MM.1S (cell line): ENCODE measurements around the gene TBC1D10B.
A peak's percentile ranks its signal among the peaks of the same experiment; 100 is the strongest.

ENCODE experiments used
- DNase-seq: peaks from one replicate; pipeline ENCODE4 v3.0.0-alpha.2; 2015
- H2AFZ ChIP-seq: fragments of 300-600 bp; sonication (generic); 2 replicates; pipeline ENCODE4 v1.6.0; 2016; ENCODE audit warnings: antibody characterized with exemption, low read length
- H3F3A ChIP-seq: fragments of 300-600 bp; sonication (generic); 2 replicates; pipeline ENCODE4 v1.6.1; 2016; ENCODE audit warnings: mild to moderate bottlenecking, antibody characterized with exemption, low read length, moderate library complexity, mixed read lengths; ENCODE audit not compliant: insufficient read depth
- H3K27ac ChIP-seq: fragments of 300-600 bp; sonication (generic); 2 replicates; pipeline ENCODE4 v1.5.1; 2016; ENCODE audit warnings: mild to moderate bottlenecking, low read length
- H3K27me3 ChIP-seq: fragments of 300-600 bp; sonication (generic); replicated peaks from 2 replicates; pipeline ENCODE4 v1.6.0; 2016; ENCODE audit warnings: low read length; ENCODE audit not compliant: insufficient read depth
- H3K36me3 ChIP-seq: fragments of 300-600 bp; sonication (generic); replicated peaks from 2 replicates; pipeline ENCODE4 v1.6.1; 2016; ENCODE audit warnings: mild to moderate bottlenecking, low read length, mixed read lengths; ENCODE audit not compliant: insufficient read depth
- H3K4me1 ChIP-seq: fragments of 300-600 bp; sonication (generic); 2 replicates; pipeline ENCODE4 v1.6.1; 2016; ENCODE audit warnings: low read length, mixed read lengths
- H3K4me2 ChIP-seq: fragments of 300-600 bp; sonication (generic); 2 replicates; pipeline ENCODE4 v1.6.0; 2016; ENCODE audit warnings: low read depth, low read length
- H3K4me3 ChIP-seq: fragments of 300-600 bp; sonication (generic); 2 replicates; pipeline ENCODE4 v1.5.1; 2016; ENCODE audit warnings: low read length, mixed read lengths
- H3K79me2 ChIP-seq: fragments of 300-600 bp; sonication (generic); 2 replicates; pipeline ENCODE4 v1.6.1; 2016; ENCODE audit warnings: mixed run types, low read length, mixed read lengths
- H3K9ac ChIP-seq: fragments of 300-600 bp; sonication (generic); 2 replicates; pipeline ENCODE4 v1.6.1; 2016; ENCODE audit warnings: low read length, mixed read lengths
- H3K9me2 ChIP-seq: fragments of 300-600 bp; sonication (generic); replicated peaks from 2 replicates; pipeline ENCODE4 v1.6.1; 2016; ENCODE audit warnings: mild to moderate bottlenecking, low read length, mixed read lengths; ENCODE audit not compliant: insufficient read depth
- H3K9me3 ChIP-seq: fragments of 300-600 bp; sonication (generic); replicated peaks from 2 replicates; pipeline ENCODE4 v1.6.1; 2016; ENCODE audit warnings: mild to moderate bottlenecking, low read length, mixed read lengths; ENCODE audit not compliant: insufficient read depth
- H4K20me1 ChIP-seq: fragments of 300-600 bp; sonication (generic); 2 replicates; pipeline ENCODE4 v1.6.1; 2016; ENCODE audit warnings: mild to moderate bottlenecking, low read length, moderate library complexity, mixed read lengths; ENCODE audit not compliant: insufficient read depth
- EZH2 ChIP-seq: fragments of 300-600 bp; sonication (generic); optimal IDR thresholded peaks from 2 replicates; pipeline ENCODE3; 2017; ENCODE audit warnings: low read depth, mild to moderate bottlenecking, antibody characterized with exemption, low read length, mixed read lengths
- EZH2phosphoT487 ChIP-seq: fragments of 300-600 bp; sonication (generic); IDR thresholded peaks from 2 replicates; pipeline ENCODE4 v1.6.1; 2018; ENCODE audit warnings: antibody characterized with exemption, low read length
- TF ChIP-seq, protein P1 (sequence below): fragments of 300-600 bp; sonication (generic); IDR thresholded peaks from 2 replicates; pipeline ENCODE4 v1.5.1; 2016; ENCODE audit warnings: antibody characterized with exemption, low read length, mixed read lengths

Gene TBC1D10B

DNA sequence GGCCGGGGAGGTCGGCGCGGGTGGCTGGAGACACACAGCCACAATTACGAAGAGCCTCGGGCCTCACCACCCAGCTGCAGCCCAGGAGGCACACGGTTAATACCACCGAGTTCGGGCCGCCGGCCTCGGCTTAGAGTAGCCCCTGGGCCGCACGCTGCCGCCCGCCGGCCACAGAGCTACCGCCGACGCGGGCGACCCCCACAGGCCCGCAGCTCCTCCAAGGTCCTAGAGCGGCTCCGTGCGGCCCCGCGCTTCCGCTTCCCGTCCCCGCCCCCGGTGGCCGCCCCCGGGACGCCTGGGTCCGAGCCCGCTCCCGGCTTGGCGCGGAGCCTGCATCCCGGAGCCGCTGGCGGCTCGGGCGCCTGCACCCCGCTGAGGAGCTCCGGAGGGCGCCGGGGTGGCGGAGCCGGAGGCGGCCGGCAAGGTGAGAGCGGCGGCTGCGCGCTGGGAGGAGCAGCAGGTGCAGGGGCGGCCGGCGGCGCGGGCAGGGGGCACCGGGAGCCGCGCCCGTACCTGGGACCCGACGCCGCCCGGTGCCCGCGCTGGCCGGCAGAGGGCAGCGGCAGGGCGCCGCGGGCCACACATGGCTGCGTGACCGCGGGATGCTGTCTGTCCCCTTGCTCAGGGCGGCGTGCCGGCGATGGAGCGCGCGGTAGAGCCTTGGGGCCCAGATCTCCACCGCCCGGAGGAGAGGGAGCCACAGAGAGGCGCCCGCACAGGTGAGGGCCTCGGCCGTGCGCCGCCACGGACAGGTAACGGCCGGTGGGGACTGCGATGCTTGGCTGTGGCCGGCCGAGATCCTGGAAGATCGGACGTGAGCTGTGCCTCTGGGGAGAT lies 25.1 kb upstream of the TBC1D10B start, which contains the start of gene ZNF48:
ZNF48 (plus strand) TSS at position 266 of the 837 bp plus-strand sequence; CDS start at position 641, 375 bp downstream.
- Histone ChIP-seq H3K9me3 (no peaks in the 10 kb centered on the region), H3K27me3 (no peaks in the 10 kb centered on the region), H3K27ac (peak within 1 kb of the TSS; percentile 28; the same call in 1 of the 2 replicates), H4K20me1 (no peaks in the 10 kb centered on the region), H3K79me2 (peaks cover 25% of the 10 kb centered on the region), H3K9me2 (no peaks in the 10 kb centered on the region), H2AFZ (peak within 1 kb of the TSS; percentile 91), H3K36me3 (0 out of 2 replicates have a peak, but pooled peaks cover 2% of the 10 kb centered on the region), H3F3A (peaks cover 28% of the 10 kb centered on the region), H3K9ac (peak within 1 kb of the TSS; percentile 76), H3K4me2 (peak within 1 kb of the TSS; percentile 87), H3K4me1 (0 out of 2 replicates have a peak, but pooled peaks cover 4% of the 10 kb centered on the region), H3K4me3 (peak within 1 kb of the TSS; percentile 97)
- peak; percentile 88 for DNase-seq
- TF ChIP-seq, protein P1, sequence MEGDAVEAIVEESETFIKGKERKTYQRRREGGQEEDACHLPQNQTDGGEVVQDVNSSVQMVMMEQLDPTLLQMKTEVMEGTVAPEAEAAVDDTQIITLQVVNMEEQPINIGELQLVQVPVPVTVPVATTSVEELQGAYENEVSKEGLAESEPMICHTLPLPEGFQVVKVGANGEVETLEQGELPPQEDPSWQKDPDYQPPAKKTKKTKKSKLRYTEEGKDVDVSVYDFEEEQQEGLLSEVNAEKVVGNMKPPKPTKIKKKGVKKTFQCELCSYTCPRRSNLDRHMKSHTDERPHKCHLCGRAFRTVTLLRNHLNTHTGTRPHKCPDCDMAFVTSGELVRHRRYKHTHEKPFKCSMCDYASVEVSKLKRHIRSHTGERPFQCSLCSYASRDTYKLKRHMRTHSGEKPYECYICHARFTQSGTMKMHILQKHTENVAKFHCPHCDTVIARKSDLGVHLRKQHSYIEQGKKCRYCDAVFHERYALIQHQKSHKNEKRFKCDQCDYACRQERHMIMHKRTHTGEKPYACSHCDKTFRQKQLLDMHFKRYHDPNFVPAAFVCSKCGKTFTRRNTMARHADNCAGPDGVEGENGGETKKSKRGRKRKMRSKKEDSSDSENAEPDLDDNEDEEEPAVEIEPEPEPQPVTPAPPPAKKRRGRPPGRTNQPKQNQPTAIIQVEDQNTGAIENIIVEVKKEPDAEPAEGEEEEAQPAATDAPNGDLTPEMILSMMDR: peak; percentile 22; the same call in 1 of the 2 replicates
- TF ChIP-seq EZH2: no peak

DNA sequence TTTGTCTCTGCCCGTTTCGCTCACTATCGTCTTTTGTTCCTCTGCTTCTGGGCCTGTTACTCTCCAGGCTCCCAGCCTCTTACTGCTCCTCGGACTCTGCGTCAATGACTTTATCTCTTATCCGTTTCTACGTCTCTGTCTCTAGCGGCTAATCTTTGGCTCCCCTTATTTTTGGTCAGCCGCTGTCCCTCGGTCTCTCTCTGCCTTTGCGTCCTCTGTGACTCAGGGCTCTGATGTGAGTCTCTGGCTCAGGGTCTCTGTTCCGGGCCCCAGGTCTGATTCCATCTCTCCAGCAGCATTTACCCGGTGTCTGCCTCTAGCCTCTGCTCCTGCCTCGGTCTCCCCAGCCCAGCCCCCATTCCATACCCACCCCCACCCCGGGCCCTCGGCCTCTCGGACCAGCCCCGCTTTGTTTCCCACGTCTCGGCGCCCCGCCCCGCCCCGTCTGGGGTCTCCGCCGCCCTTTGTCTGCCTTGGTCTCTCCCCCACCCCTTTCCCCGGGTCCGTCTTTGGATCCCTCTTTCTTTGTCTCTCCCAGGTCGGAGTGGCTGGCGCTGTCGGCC lies 24.4 kb upstream of the TBC1D10B start:
- peaks cover 25% of the 10 kb centered on the region for H3K79me2 ChIP-seq
- H3K36me3 ChIP-seq: 0 out of 2 replicates have a peak, but pooled peaks cover 2% of the 10 kb centered on the region
- peak overlapping the region; percentile 97 for H3K4me3 ChIP-seq
- H3F3A ChIP-seq: peaks cover 21% of the 10 kb centered on the region
- H3K27me3 ChIP-seq: no peaks in the 10 kb centered on the region
- no peak for DNase-seq
- no peaks in the 10 kb centered on the region for H3K9me2 ChIP-seq
- H3K9me3 ChIP-seq: no peaks in the 10 kb centered on the region
- peak overlapping the region; percentile 61; the same call in 1 of the 2 replicates for H3K9ac ChIP-seq
- peak overlapping the region; percentile 91 for H2AFZ ChIP-seq
- no peaks in the 10 kb centered on the region for H4K20me1 ChIP-seq
- peak overlapping the region; percentile 86 for H3K4me2 ChIP-seq
- TF ChIP-seq, protein P1: no peak
- TF ChIP-seq EZH2 (no peak), EZH2phosphoT487 (no peak)
- H3K27ac ChIP-seq: no peak overlapping the region
- 0 out of 2 replicates have a peak, but pooled peaks cover 4% of the 10 kb centered on the region for H3K4me1 ChIP-seq

DNA sequence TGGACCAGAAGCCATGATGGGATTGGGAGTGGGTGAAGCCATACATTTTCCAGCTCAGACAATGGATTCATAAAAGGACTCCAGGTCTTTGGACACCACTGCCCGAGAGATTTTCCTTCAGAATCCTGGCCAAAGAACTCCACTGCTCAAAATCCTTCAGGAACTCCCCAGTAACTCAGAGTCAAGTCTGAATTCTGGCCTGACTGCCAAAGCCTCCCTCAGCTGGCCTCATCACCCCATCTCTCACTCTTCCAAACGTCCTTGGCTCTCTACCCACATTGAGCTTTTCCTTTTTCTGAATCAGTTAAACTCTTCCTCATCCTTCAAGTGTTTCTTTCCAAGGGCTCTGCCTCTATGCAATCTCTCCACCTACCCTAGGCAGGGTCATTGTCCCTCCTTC lies 13.2 kb upstream of the TBC1D10B start:
- H3K79me2 ChIP-seq: peaks cover 36% of the 10 kb centered on the region
- H3K9me3 ChIP-seq: no peaks in the 10 kb centered on the region
- no peak overlapping the region for H3K4me3 ChIP-seq
- no peak for DNase-seq
- no peak overlapping the region for H3K27ac ChIP-seq
- H3K9me2 ChIP-seq: no peaks in the 10 kb centered on the region
- no peaks in the 10 kb centered on the region for H3K36me3 ChIP-seq
- H3K4me1 ChIP-seq: peaks cover 26% of the 10 kb centered on the region
- no peaks in the 10 kb centered on the region for H3K27me3 ChIP-seq
- TF ChIP-seq, protein P1: no peak
- no peak for TF ChIP-seq EZH2phosphoT487
- no peak for TF ChIP-seq EZH2
- H4K20me1 ChIP-seq: no peaks in the 10 kb centered on the region
- H3F3A ChIP-seq: peaks cover 23% of the 10 kb centered on the region
- H3K9ac ChIP-seq: no peak overlapping the region
- no peak overlapping the region for H2AFZ ChIP-seq
- no peak overlapping the region for H3K4me2 ChIP-seq
